HepG2 (cell line): ENCODE results near the gene TPRN. TPM values are rescaled to one million over a fixed set of nuclear protein-coding genes. Genes with fewer than 3 reads are reported as not detected.
A peak's percentile ranks its signal among the peaks of the same experiment; 100 is the strongest.

Experiments
- ATAC-seq: fragments of 200-7000 bp; cut with Tn5 transposase; 3 replicates; pipeline ENCODE4 v1.9.1; 2020; ENCODE audit warnings: mild to moderate bottlenecking, moderate library complexity
- BruUV-seq: library from RNA; stranded (reverse); fragments of 400-500 nt; replicated peaks from 2 replicates; lab custom pipeline; 2021; lab: Mats Ljungman, UMichigan
- CTCF ChIA-PET: fragments of 300-600 bp; formaldehyde crosslinking; extraction: SDS; loops from one replicate; lab custom pipeline; 2021; ENCODE audit warnings: low total read pairs, inconsistent platforms, low intra/inter-chr PET ratio; lab: Yijun Ruan, JAX
- POLR2A ChIA-PET: fragments of 350-600 bp; sonication (Branson Sonifier 250); formaldehyde crosslinking; loops from one replicate; lab custom pipeline; 2020; ENCODE audit warnings: antibody characterized with exemption, inconsistent platforms; lab: Yijun Ruan, JAX
- DNase-seq: peaks from one replicate; pipeline ENCODE4 v3.0.0-alpha.2; 2015; ENCODE audit warnings: low spot score
- FAIRE-seq: peaks from 3 replicates; lab custom pipeline; 2011; peaks lifted over from hg19 to GRCh38; lab: Jason Lieb, UNC
- H2AFZ ChIP-seq: one replicate; pipeline ENCODE4 v1.6.1; 2011; ENCODE audit warnings: low read length, inconsistent platforms
- H3K27ac ChIP-seq: fragments of 300-600 bp; 3 replicates; pipeline ENCODE4 v1.8.0; 2011; ENCODE audit warnings: mixed run types, mild to moderate bottlenecking, mixed read lengths, low read length, inconsistent platforms; ENCODE audit not compliant: insufficient read depth; ENCODE audit errors: extremely low read length
- H3K27me3 ChIP-seq, 2 experiments: fragments of 200-600 bp in 1 of 2; 2 replicates in 1 of 2; 3 replicates in 1 of 2; pipeline versions ENCODE4 v1.6.0 to v1.8.0; 2011; ENCODE audit warnings: low read length in 2 of 2, mild to moderate bottlenecking in 2 of 2, moderate library complexity in 2 of 2, inconsistent platforms in 1 of 2; ENCODE audit not compliant: insufficient read depth in 2 of 2, control insufficient read depth in 1 of 2
- H3K36me3 ChIP-seq, 2 experiments: fragments of 200-600 bp in 1 of 2; replicated peaks in 1 of 2; 2 replicates in 1 of 2; 3 replicates in 1 of 2; pipeline versions ENCODE4 v1.5.1 to v1.8.0; 2011; ENCODE audit warnings: low read length in 2 of 2, inconsistent platforms in 1 of 2; ENCODE audit not compliant: insufficient read depth in 2 of 2, control insufficient read depth in 1 of 2
- H3K4me1 ChIP-seq: 2 replicates; pipeline ENCODE4 v1.5.1; 2012; ENCODE audit warnings: low read length, inconsistent platforms; ENCODE audit not compliant: insufficient read depth
- H3K4me2 ChIP-seq: 2 replicates; pipeline ENCODE4 v1.6.0; 2011; ENCODE audit warnings: low read depth, low read length, inconsistent platforms
- H3K4me3 ChIP-seq, 3 experiments: fragments of 200-600 bp in 1 of 3; sonication (generic), shearing (Covaris generic) in 1 of 3; replicated peaks in 1 of 3; 2 replicates each; pipeline ENCODE4 v1.5.1; 2011 to 2016; ENCODE audit warnings: low read length in 3 of 3, inconsistent platforms in 2 of 3, low read depth in 2 of 3, mild to moderate bottlenecking in 2 of 3, control low read depth in 1 of 3, mixed read lengths in 1 of 3; ENCODE audit not compliant: insufficient read depth in 1 of 3
- H3K79me2 ChIP-seq: one replicate; pipeline ENCODE4 v1.6.1; 2011; ENCODE audit warnings: low read length, inconsistent platforms; ENCODE audit not compliant: insufficient read depth
- H3K9ac ChIP-seq: 2 replicates; pipeline ENCODE4 v1.6.0; 2011; ENCODE audit warnings: mild to moderate bottlenecking, low read depth, low read length, inconsistent platforms; ENCODE audit not compliant: insufficient read depth
- H3K9me3 ChIP-seq: 2 replicates; pipeline ENCODE4 v1.5.1; 2012; ENCODE audit warnings: mild to moderate bottlenecking, low read length
- H4K20me1 ChIP-seq: 2 replicates; pipeline ENCODE4 v1.6.0; 2011; ENCODE audit warnings: inconsistent platforms, mild to moderate bottlenecking, low read length, moderate library complexity; ENCODE audit not compliant: insufficient read depth
- FOSL2 ChIP-seq: sonication (generic); formaldehyde crosslinking; IDR thresholded peaks from 2 replicates; pipeline ENCODE4 v1.4.0; 2020; ENCODE audit warnings: missing genetic modification reagents
- HDAC1 ChIP-seq: sonication (generic); formaldehyde crosslinking; IDR thresholded peaks from 2 replicates; pipeline ENCODE4 v1.5.1; 2020; ENCODE audit warnings: mild to moderate bottlenecking, missing genetic modification reagents
- HMGXB4 ChIP-seq, 2 experiments: sonication (generic) in 1 of 2; formaldehyde crosslinking in 1 of 2; IDR thresholded peaks; 2 replicates each; pipeline versions ENCODE4 v1.4.0 to v1.6.1; 2018 to 2020; ENCODE audit warnings: missing genetic modification reagents in 2 of 2, borderline replicate concordance in 1 of 2, low read depth in 1 of 2, mild to moderate bottlenecking in 1 of 2, missing biosample characterization in 1 of 2
- HNRNPK ChIP-seq: fragments of 200-400 bp; formaldehyde crosslinking; IDR thresholded peaks from 2 replicates; pipeline ENCODE4 v1.6.1; 2018; ENCODE audit warnings: low read length, low read depth, moderate library complexity, mild to moderate bottlenecking; ENCODE audit not compliant: poor library complexity, severe bottlenecking
- PCBP1 ChIP-seq: fragments of 200-400 bp; formaldehyde crosslinking; IDR thresholded peaks from 2 replicates; pipeline ENCODE4 v1.6.1; 2017; ENCODE audit warnings: mild to moderate bottlenecking, low read depth, low read length, borderline replicate concordance
- REL ChIP-seq: sonication (generic); formaldehyde crosslinking; conservative IDR thresholded peaks from 2 replicates; pipeline ENCODE4 v1.8.0; 2022; ENCODE audit warnings: mild to moderate bottlenecking, missing genetic modification reagents, moderate library complexity
- WGBS: methylation state at CpG from one replicate; pipeline ENCODE4 v1.1.6; 2017; ENCODE audit warnings: low lambda C conversion rate; 5-methylcytosine and 5-hydroxymethylcytosine counted together
- in situ Hi-C: cut with HindIII; loops from 2 replicates; pipeline ENCODE4 v1.10.0; 2017; ENCODE audit warnings: low pct_unique_long_range_greater_than_20kb; ENCODE audit not compliant: extremely low pct_ligation_motif_present
- intact Hi-C: fragments of 100-400 bp; cut with micrococcal nuclease; formaldehyde crosslinking; loops from one replicate; pipeline ENCODE4 v1.10.0; 2022; ENCODE audit not compliant: unreplicated experiment
- polyA plus RNA-seq, 8 experiments: library from polyadenylated mRNA; depleted of rRNA in 3 of 8; stranded (reverse) in 7 of 8; unstranded in 1 of 8; fragments of >200 nt; fragmentation: Illumina TruSeq in 4 of 8; extraction: Trizol in 4 of 8; gene quantifications; 2 replicates each; pipeline versions ENCODE4 v1.2.1 to v1.2.3, GENCODE V29; 2011 to 2016; ENCODE audit warnings: low read depth in 4 of 8, missing spikeins in 1 of 8, mixed read lengths in 1 of 8; ENCODE audit not compliant: insufficient read depth in 1 of 8
- total RNA-seq, 5 experiments: library from RNA; depleted of rRNA; stranded (reverse); fragments of >200 nt; fragmentation: Illumina TruSeq; extraction: Trizol; gene quantifications; 2 replicates each; pipeline ENCODE4 v1.2.3, GENCODE V29; 2016; ENCODE audit warnings: low read depth in 1 of 5

The TPRN gene
- total and polyA plus RNA-seq, 2 of the 13 experiments (the other 11 are each of a cell fraction or from before 2014, with no cell fraction given): 10.1 to 19.2 TPM

DNA sequence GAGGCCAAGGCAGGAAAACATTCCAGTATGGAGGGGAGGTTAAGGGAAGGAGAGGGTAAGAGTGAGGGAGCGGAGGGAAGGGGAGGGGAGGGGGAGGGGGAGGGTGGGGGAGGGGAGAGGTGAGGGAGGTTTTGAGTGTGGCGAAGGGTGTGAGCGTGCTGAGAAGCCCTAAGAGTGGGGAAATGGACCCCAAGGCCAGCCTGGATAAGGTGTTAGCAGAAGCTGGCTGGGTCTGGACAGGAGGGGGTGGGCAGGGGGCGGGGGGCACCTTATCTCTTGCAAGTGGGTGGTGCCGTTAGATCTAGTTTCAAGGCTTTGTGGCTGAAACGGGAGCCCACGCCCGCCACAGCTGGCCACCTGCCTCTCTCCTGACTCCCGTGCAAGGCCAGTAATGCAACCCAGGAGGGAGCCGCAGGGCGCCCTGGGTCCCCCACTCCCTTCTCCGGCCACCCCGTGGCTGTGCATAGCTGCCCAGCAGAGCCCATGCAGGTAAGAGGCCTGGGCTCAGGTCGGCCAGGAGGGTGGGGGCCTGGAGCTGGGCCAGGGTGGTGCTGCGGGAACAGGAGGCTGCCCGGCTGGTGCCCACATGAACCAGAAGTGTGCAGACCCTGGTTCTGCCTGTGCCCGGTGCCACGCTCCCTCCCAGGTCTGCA, 27.4 kb upstream of the TPRN start:
- no peak overlapping the region for H3K27ac ChIP-seq
- POLR2A ChIA-PET: interaction anchor here (0.9 to 13.4 kb wide), 10 partner anchors 10 to 110 kb away, joined by 3 to 225 read pairs (median 4); partner anchors contain the start of genes NDOR1, SSNA1, TMEM203 and TPRN
- no peaks in the 10 kb centered on the region for H3K36me3 ChIP-seq
- no peaks in the 10 kb centered on the region for H3K79me2 ChIP-seq
- no TSS peak for BruUV-seq
- peak; percentile 56; the same call in 1 of the 2 replicates for TF ChIP-seq PCBP1
- 0 out of 2 replicates have a peak, but pooled peaks have one; percentile 7 for TF ChIP-seq HDAC1 (CRISPR knock-in tag)
- TF ChIP-seq REL (CRISPR knock-in tag): 0 out of 2 replicates have a peak, but pooled peaks have one; percentile 10
- 0 out of 4 replicates have a peak, but pooled peaks of 1 of the 2 experiments have one; percentile 10 for TF ChIP-seq HMGXB4 (CRISPR knock-in tag; IDR thresholded peaks at IDR 0.05; ENCODE audit: borderline replicate concordance in 1 of 2, low read depth in 1 of 2)
- peak; percentile 13 for TF ChIP-seq HNRNPK
- TF ChIP-seq FOSL2 (CRISPR knock-in tag): no peak
- no peak overlapping the region for H2AFZ ChIP-seq
- CTCF ChIA-PET: interaction anchor here (0.7 to 1.5 kb wide), 5 partner anchors 9 to 65 kb away, joined by 3 to 16 read pairs (median 3); partner anchors contain the start of genes ANAPC2 and SSNA1
- no peak for DNase-seq
- no peak for ATAC-seq
- no peak overlapping the region for H3K9ac ChIP-seq
- no peaks in the 10 kb centered on the region for H3K9me3 ChIP-seq
- H3K4me2 ChIP-seq: peak overlapping the region; percentile 96
- no peak for FAIRE-seq
- no peaks in the 10 kb centered on the region for H4K20me1 ChIP-seq
- intact Hi-C loops (loop anchor here (2.0 kb wide), 2 partner anchors 39 to 107 kb away; partner anchors contain the start of genes ANAPC2 and SSNA1), in situ Hi-C loops (loop anchor here (5.0 kb wide), 2 partner anchors 41 to 116 kb away; partner anchors contain the start of genes ANAPC2, DPP7 and SSNA1)
- peaks cover 79% of the 10 kb centered on the region for H3K4me1 ChIP-seq
- peak overlapping the region in 2 of 3 experiments; percentile 62 to 72; a peak in 2 of 6 replicates for H3K4me3 ChIP-seq
- 49% methylated on average over 4 of the region's 18 CpGs for WGBS
- no peaks in the 10 kb centered on the region; a peak in 1 of 5 replicates for H3K27me3 ChIP-seq
